MM.1S (cell line): Measurements from ENCODE around the gene FCHO2.
"Not testable (repeated sequence)": the region's sequence is repeated elsewhere in the genome, so short reads cannot be mapped to it uniquely, and the experiment has no call there.

ENCODE experiments used
- DNase-seq: peaks from one replicate; pipeline ENCODE4 v3.0.0-alpha.2; 2015
- H2AFZ ChIP-seq: fragments of 300-600 bp; sonication (generic); 2 replicates; pipeline ENCODE4 v1.6.0; 2016; ENCODE audit warnings: antibody characterized with exemption, low read length
- H3F3A ChIP-seq: fragments of 300-600 bp; sonication (generic); 2 replicates; pipeline ENCODE4 v1.6.1; 2016; ENCODE audit warnings: mild to moderate bottlenecking, antibody characterized with exemption, low read length, moderate library complexity, mixed read lengths; ENCODE audit not compliant: insufficient read depth
- H3K27ac ChIP-seq: fragments of 300-600 bp; sonication (generic); 2 replicates; pipeline ENCODE4 v1.5.1; 2016; ENCODE audit warnings: mild to moderate bottlenecking, low read length
- H3K27me3 ChIP-seq: fragments of 300-600 bp; sonication (generic); replicated peaks from 2 replicates; pipeline ENCODE4 v1.6.0; 2016; ENCODE audit warnings: low read length; ENCODE audit not compliant: insufficient read depth
- H3K36me3 ChIP-seq: fragments of 300-600 bp; sonication (generic); replicated peaks from 2 replicates; pipeline ENCODE4 v1.6.1; 2016; ENCODE audit warnings: mild to moderate bottlenecking, low read length, mixed read lengths; ENCODE audit not compliant: insufficient read depth
- H3K4me1 ChIP-seq: fragments of 300-600 bp; sonication (generic); 2 replicates; pipeline ENCODE4 v1.6.1; 2016; ENCODE audit warnings: low read length, mixed read lengths
- H3K4me2 ChIP-seq: fragments of 300-600 bp; sonication (generic); 2 replicates; pipeline ENCODE4 v1.6.0; 2016; ENCODE audit warnings: low read depth, low read length
- H3K4me3 ChIP-seq: fragments of 300-600 bp; sonication (generic); 2 replicates; pipeline ENCODE4 v1.5.1; 2016; ENCODE audit warnings: low read length, mixed read lengths
- H3K79me2 ChIP-seq: fragments of 300-600 bp; sonication (generic); 2 replicates; pipeline ENCODE4 v1.6.1; 2016; ENCODE audit warnings: mixed run types, low read length, mixed read lengths
- H3K9ac ChIP-seq: fragments of 300-600 bp; sonication (generic); 2 replicates; pipeline ENCODE4 v1.6.1; 2016; ENCODE audit warnings: low read length, mixed read lengths
- H3K9me2 ChIP-seq: fragments of 300-600 bp; sonication (generic); replicated peaks from 2 replicates; pipeline ENCODE4 v1.6.1; 2016; ENCODE audit warnings: mild to moderate bottlenecking, low read length, mixed read lengths; ENCODE audit not compliant: insufficient read depth
- H3K9me3 ChIP-seq: fragments of 300-600 bp; sonication (generic); replicated peaks from 2 replicates; pipeline ENCODE4 v1.6.1; 2016; ENCODE audit warnings: mild to moderate bottlenecking, low read length, mixed read lengths; ENCODE audit not compliant: insufficient read depth
- H4K20me1 ChIP-seq: fragments of 300-600 bp; sonication (generic); 2 replicates; pipeline ENCODE4 v1.6.1; 2016; ENCODE audit warnings: mild to moderate bottlenecking, low read length, moderate library complexity, mixed read lengths; ENCODE audit not compliant: insufficient read depth
- CTCF ChIP-seq: fragments of 300-600 bp; sonication (generic); IDR thresholded peaks from 2 replicates; pipeline ENCODE4 v1.5.1; 2016; ENCODE audit warnings: antibody characterized with exemption, low read length, mixed read lengths
- EZH2 ChIP-seq: fragments of 300-600 bp; sonication (generic); optimal IDR thresholded peaks from 2 replicates; pipeline ENCODE3; 2017; ENCODE audit warnings: low read depth, mild to moderate bottlenecking, antibody characterized with exemption, low read length, mixed read lengths
- EZH2phosphoT487 ChIP-seq: fragments of 300-600 bp; sonication (generic); IDR thresholded peaks from 2 replicates; pipeline ENCODE4 v1.6.1; 2018; ENCODE audit warnings: antibody characterized with exemption, low read length

FCHO2 gene

GRCh38 chr5:72959257-72959656 is 3.4 kb downstream of the FCHO2 start:
- Histone ChIP-seq H3K27me3 (no peaks in the 10 kb centered on the region), H3K9me2 (no peaks in the 10 kb centered on the region), H3K4me2 (no peak overlapping the region), H3K4me3 (no peak overlapping the region), H3K27ac (no peak overlapping the region), H3F3A (no peaks in the 10 kb centered on the region), H3K9ac (no peak overlapping the region), H3K79me2 (no peaks in the 10 kb centered on the region), H3K36me3 (no peaks in the 10 kb centered on the region), H2AFZ (no peak overlapping the region), H4K20me1 (no peaks in the 10 kb centered on the region), H3K9me3 (no peaks in the 10 kb centered on the region), H3K4me1 (peaks cover 5% of the 10 kb centered on the region; the same call in 1 of the 2 replicates)
- TF ChIP-seq EZH2 (no peak), EZH2phosphoT487 (no peak), CTCF (no peak)
- no peak for DNase-seq

DNA sequence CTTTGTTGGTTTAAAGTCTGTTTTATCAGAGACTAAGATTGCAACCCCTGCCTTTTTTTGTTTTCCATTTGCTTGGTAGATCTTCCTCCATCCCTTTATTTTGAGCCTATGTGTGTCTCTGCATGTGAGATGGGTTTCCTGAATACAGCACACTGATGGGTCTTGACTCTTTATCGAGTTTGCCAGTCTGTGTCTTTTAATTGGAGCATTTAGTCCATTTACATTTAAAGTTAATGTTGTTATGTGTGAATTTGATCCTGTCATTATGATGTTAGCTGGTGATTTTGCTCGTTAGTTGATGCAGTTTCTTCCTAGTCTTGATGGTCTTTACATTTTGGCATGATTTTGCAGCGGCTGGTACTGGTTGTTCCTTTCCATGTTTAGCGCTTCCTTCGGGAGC is 18.6 kb downstream of the FCHO2 start:
- not testable (repeated sequence) for H4K20me1 ChIP-seq, H3K9me3 ChIP-seq, H3K4me2 ChIP-seq, H3K27me3 ChIP-seq, H3K36me3 ChIP-seq, DNase-seq, H3K9ac ChIP-seq, H3K4me3 ChIP-seq, H3K9me2 ChIP-seq, H2AFZ ChIP-seq, H3K79me2 ChIP-seq, H3K27ac ChIP-seq, H3K4me1 ChIP-seq, H3F3A ChIP-seq

DNA sequence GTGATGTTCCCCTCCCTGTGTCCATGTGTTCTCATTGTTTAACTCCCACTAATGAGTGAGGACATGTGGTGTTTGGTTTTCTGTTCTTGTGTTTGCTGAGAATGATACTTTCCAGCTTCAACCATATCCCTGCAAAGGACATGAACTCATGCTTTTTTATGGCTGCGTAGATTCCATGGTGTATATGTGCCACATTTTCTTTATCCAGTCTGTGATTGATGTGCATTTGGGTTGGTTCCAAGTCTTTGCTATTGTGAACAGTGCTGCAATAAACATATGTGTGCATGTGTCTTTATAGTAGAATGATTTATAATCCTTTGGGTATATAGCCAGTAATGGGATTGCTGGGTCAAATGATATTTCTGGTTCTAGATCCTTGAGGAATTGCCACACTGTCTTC is 21.0 kb downstream of the FCHO2 start:
- H3K27ac ChIP-seq, H3K79me2 ChIP-seq, H3K27me3 ChIP-seq, H3K4me2 ChIP-seq, H3K9me2 ChIP-seq, H3K4me1 ChIP-seq, H4K20me1 ChIP-seq, H2AFZ ChIP-seq, H3K9me3 ChIP-seq, H3K4me3 ChIP-seq, H3K36me3 ChIP-seq, H3F3A ChIP-seq, DNase-seq, H3K9ac ChIP-seq: not testable (repeated sequence)

GRCh38 chr5:72985719-72986118 is 29.9 kb downstream of the FCHO2 start:
- no peaks in the 10 kb centered on the region for H3K79me2 ChIP-seq
- H3K4me3 ChIP-seq = no peak overlapping the region
- no peaks in the 10 kb centered on the region for H3K36me3 ChIP-seq
- no peak overlapping the region for H3K4me2 ChIP-seq
- no peak overlapping the region for H3K27ac ChIP-seq
- H3F3A ChIP-seq = no peaks in the 10 kb centered on the region
- no peaks in the 10 kb centered on the region for H3K9me2 ChIP-seq
- H4K20me1 ChIP-seq = no peaks in the 10 kb centered on the region
- H3K4me1 ChIP-seq = no peaks in the 10 kb centered on the region
- no peak overlapping the region for H3K9ac ChIP-seq
- H2AFZ ChIP-seq = no peak overlapping the region
- H3K9me3 ChIP-seq = no peaks in the 10 kb centered on the region
- no peak for DNase-seq
- TF ChIP-seq EZH2 (no peak), EZH2phosphoT487 (no peak), CTCF (no peak)
- no peaks in the 10 kb centered on the region for H3K27me3 ChIP-seq
